GM23338 (cell line): ENCODE data around the gene PRDX3.

Experiments
- CREB1 ChIP-seq: fragments of 250-450 bp; sonication (Bioruptor Pico); IDR thresholded peaks from 2 replicates; pipeline ENCODE4 v1.5.0; 2020; ENCODE audit warnings: low read depth, mild to moderate bottlenecking, moderate library complexity
- CTCF ChIP-seq, 2 experiments: fragments of 200-600 bp in 1 of 2; sonication (generic) in 1 of 2; conservative IDR thresholded peaks; 2 replicates each; pipeline versions ENCODE4 v1.5.1 to v1.6.1; 2016 to 2017; ENCODE audit warnings: antibody characterized with exemption in 2 of 2, low read depth in 2 of 2, mild to moderate bottlenecking in 2 of 2, moderate library complexity in 1 of 2
- ETS1 ChIP-seq: IDR thresholded peaks from 2 replicates; pipeline ENCODE4 v1.6.1; 2016; ENCODE audit warnings: antibody characterized with exemption
- EZH2 ChIP-seq: fragments of 200-600 bp; sonication (generic); IDR thresholded peaks from one replicate; pipeline ENCODE4 v1.8.0; 2017; ENCODE audit warnings: antibody characterized with exemption, mild to moderate bottlenecking, low read depth; ENCODE audit not compliant: unreplicated experiment
- EZH2phosphoT487 ChIP-seq: fragments of 200-600 bp; sonication (generic); IDR thresholded peaks from one replicate; pipeline ENCODE4 v1.8.1; 2018; ENCODE audit warnings: antibody characterized with exemption; ENCODE audit not compliant: unreplicated experiment
- JUNB ChIP-seq: IDR thresholded peaks from one replicate; pipeline ENCODE4 v1.6.1; 2016; ENCODE audit warnings: antibody characterized with exemption; ENCODE audit not compliant: unreplicated experiment
- NANOG ChIP-seq: IDR thresholded peaks from 2 replicates; pipeline ENCODE4 v1.6.1; 2016; ENCODE audit warnings: antibody characterized with exemption, borderline replicate concordance
- POLR2AphosphoS5 ChIP-seq: IDR thresholded peaks from 2 replicates; pipeline ENCODE4 v1.6.1; 2016; ENCODE audit warnings: antibody characterized with exemption, low read depth
- STAT1 ChIP-seq: IDR thresholded peaks from one replicate; pipeline ENCODE4 v1.6.1; 2016; ENCODE audit warnings: antibody characterized with exemption; ENCODE audit not compliant: unreplicated experiment
- ZNF114 ChIP-seq: fragments of 250-450 bp; sonication (Bioruptor Pico); IDR thresholded peaks from 2 replicates; pipeline ENCODE4 v1.5.0; 2020; ENCODE audit warnings: mild to moderate bottlenecking, moderate library complexity
- ZNF331 ChIP-seq: fragments of 250-450 bp; sonication (Bioruptor Pico); IDR thresholded peaks from 2 replicates; pipeline ENCODE4 v1.5.0; 2020; ENCODE audit warnings: low read depth, mild to moderate bottlenecking, moderate library complexity
- TF ChIP-seq, protein P1 (sequence below): IDR thresholded peaks from one replicate; pipeline ENCODE4 v1.6.1; 2018; ENCODE audit warnings: antibody characterized with exemption; ENCODE audit not compliant: unreplicated experiment

DNA sequence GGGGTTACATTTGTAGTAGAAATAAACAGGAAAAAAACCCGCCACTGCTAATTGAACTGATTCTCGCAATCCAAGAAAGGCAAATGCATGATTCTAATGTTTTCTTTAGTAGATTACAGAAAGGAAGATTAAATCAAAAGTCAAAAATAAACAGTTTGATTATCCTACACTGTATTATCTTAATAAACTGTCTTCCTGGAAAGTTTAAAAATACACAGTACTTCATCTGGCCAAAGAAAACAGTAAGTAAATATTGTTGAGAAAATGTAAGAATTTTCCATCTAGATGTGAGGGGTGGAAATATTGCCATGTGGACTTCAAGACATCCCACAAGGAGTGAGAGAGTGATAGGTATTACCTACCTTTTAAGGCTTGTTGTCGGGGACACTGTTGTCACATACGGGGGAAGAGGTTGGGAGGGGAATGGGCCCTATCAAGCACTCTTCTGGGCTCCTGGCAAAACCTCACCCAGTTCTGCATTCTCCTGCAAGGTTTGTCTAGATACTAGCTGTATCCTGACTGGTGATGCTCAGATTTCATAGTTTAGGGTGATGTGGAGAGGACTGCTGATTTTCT is 46.6 kb upstream of the PRDX3 start:
- TF ChIP-seq EZH2 (no peak), POLR2AphosphoS5 (no peak), ETS1 (no peak), EZH2phosphoT487 (no peak), CTCF (conservative IDR thresholded peaks at IDR 0.05; ENCODE audit: low read depth in 2 of 2) (no peak), STAT1 (no peak), NANOG (no peak), ZNF331 (CRISPR knock-in tag) (no peak), JUNB (no peak), ZNF114 (CRISPR knock-in tag) (no peak), CREB1 (CRISPR knock-in tag) (no peak)
- TF ChIP-seq, protein P1, sequence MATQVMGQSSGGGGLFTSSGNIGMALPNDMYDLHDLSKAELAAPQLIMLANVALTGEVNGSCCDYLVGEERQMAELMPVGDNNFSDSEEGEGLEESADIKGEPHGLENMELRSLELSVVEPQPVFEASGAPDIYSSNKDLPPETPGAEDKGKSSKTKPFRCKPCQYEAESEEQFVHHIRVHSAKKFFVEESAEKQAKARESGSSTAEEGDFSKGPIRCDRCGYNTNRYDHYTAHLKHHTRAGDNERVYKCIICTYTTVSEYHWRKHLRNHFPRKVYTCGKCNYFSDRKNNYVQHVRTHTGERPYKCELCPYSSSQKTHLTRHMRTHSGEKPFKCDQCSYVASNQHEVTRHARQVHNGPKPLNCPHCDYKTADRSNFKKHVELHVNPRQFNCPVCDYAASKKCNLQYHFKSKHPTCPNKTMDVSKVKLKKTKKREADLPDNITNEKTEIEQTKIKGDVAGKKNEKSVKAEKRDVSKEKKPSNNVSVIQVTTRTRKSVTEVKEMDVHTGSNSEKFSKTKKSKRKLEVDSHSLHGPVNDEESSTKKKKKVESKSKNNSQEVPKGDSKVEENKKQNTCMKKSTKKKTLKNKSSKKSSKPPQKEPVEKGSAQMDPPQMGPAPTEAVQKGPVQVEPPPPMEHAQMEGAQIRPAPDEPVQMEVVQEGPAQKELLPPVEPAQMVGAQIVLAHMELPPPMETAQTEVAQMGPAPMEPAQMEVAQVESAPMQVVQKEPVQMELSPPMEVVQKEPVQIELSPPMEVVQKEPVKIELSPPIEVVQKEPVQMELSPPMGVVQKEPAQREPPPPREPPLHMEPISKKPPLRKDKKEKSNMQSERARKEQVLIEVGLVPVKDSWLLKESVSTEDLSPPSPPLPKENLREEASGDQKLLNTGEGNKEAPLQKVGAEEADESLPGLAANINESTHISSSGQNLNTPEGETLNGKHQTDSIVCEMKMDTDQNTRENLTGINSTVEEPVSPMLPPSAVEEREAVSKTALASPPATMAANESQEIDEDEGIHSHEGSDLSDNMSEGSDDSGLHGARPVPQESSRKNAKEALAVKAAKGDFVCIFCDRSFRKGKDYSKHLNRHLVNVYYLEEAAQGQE, result no peak
